CD4-positive, alpha-beta memory T cell (primary cell): ENCODE results near the gene METTL5. TPM values are rescaled to one million over a fixed set of nuclear protein-coding genes. Genes with fewer than 3 reads are reported as not detected.

Experiments
- CTCF ChIA-PET: fragments of 350-600 bp; sonication (Branson Sonifier 250); formaldehyde crosslinking; loops from one replicate; lab custom pipeline; 2021; ENCODE audit warnings: inconsistent platforms; ENCODE audit not compliant: partially characterized antibody; lab: Charles Lee
- POLR2A ChIA-PET: fragments of 350-600 bp; sonication (Branson Sonifier 250); formaldehyde crosslinking; loops from one replicate; lab custom pipeline; 2021; ENCODE audit not compliant: partially characterized antibody; lab: Charles Lee
- DNase-seq, 5 donors: peaks; one replicate each; pipeline versions ENCODE4 v3.0.0 to v3.0.0-alpha.2; 2020 to 2022; ENCODE audit warnings: mixed read lengths in 1 of 5
- H3K27ac ChIP-seq: one replicate; pipeline ENCODE4 v1.7.0; 2013; ENCODE audit warnings: low read depth, low read length
- H3K27me3 ChIP-seq: 2 replicates; pipeline ENCODE4 v1.7.0; 2013; ENCODE audit warnings: mild to moderate bottlenecking, low read length, moderate library complexity; ENCODE audit not compliant: insufficient read depth
- H3K36me3 ChIP-seq: 2 replicates; pipeline ENCODE4 v1.7.0; 2013; ENCODE audit warnings: mild to moderate bottlenecking, low read length, moderate library complexity; ENCODE audit not compliant: insufficient read depth
- H3K4me1 ChIP-seq: 2 replicates; pipeline ENCODE4 v1.7.0; 2013; ENCODE audit warnings: mild to moderate bottlenecking, low read length, moderate library complexity; ENCODE audit not compliant: insufficient read depth
- H3K4me3 ChIP-seq, 2 donors: one replicate each; pipeline ENCODE4 v1.7.0; 2013; ENCODE audit warnings: low read length in 2 of 2, mild to moderate bottlenecking in 1 of 2
- H3K9me3 ChIP-seq, 2 donors: one replicate each; pipeline ENCODE4 v1.7.0; 2013; ENCODE audit warnings: low read length in 2 of 2, control low read depth in 1 of 2; ENCODE audit not compliant: control insufficient read depth in 1 of 2
- H3K27ac Mint-ChIP-seq, 7 donors: one replicate each; pipeline ENCODE4 v1.8.0; 2020 to 2021; ENCODE audit warnings: mixed read lengths in 7 of 7, mild to moderate bottlenecking in 6 of 7, inconsistent platforms in 3 of 7, moderate library complexity in 3 of 7
- H3K27me3 Mint-ChIP-seq, 2 donors: one replicate each; pipeline ENCODE4 v1.8.0; 2020 to 2021; ENCODE audit warnings: mixed read lengths in 2 of 2
- H3K36me3 Mint-ChIP-seq, 2 donors: one replicate each; pipeline ENCODE4 v1.8.0; 2020 to 2021; ENCODE audit warnings: mixed read lengths in 2 of 2, inconsistent platforms in 1 of 2, mild to moderate bottlenecking in 1 of 2
- H3K4me1 Mint-ChIP-seq, 4 donors: one replicate each; pipeline ENCODE4 v1.8.0; 2020 to 2021; ENCODE audit warnings: mixed read lengths in 4 of 4, mild to moderate bottlenecking in 1 of 4
- H3K4me3 Mint-ChIP-seq, 8 donors: one replicate each; pipeline ENCODE4 v1.8.0; 2020 to 2021; ENCODE audit warnings: mixed read lengths in 8 of 8, mild to moderate bottlenecking in 7 of 8, moderate library complexity in 6 of 8, inconsistent platforms in 3 of 8
- H3K9me3 Mint-ChIP-seq, 8 donors: one replicate each; pipeline ENCODE4 v1.8.0; 2020 to 2021; ENCODE audit warnings: mixed read lengths in 8 of 8, mild to moderate bottlenecking in 5 of 8, inconsistent platforms in 3 of 8, moderate library complexity in 1 of 8
- intact Hi-C: fragments of 100-400 bp; cut with micrococcal nuclease; formaldehyde crosslinking; loops from one replicate; pipeline ENCODE4 v1.15.1; 2023
- polyA plus RNA-seq, 2 donors: library from polyadenylated mRNA; unstranded; fragments of 300-500 nt; fragmentation: Illumina TruSeq; gene quantifications; one replicate each; pipeline ENCODE4 v1.2.3, GENCODE V29; 2021
- total RNA-seq, 2 experiments: library from RNA; stranded (reverse); gene quantifications; one replicate each; pipeline ENCODE4 v1.2.3, GENCODE V29; 2021

The METTL5 gene
- total and polyA plus RNA-seq, 4 experiments from 2014 or later = 44.4 to 166 (median 83.4) TPM

- CTCF ChIA-PET = no interaction called here
- H3K9me3 ChIP-seq = no peaks in the 10 kb centered on the region
- DNase-seq = no peak
- H3K27me3 ChIP-seq = no peaks in the 10 kb centered on the region
- Mint-ChIP-seq H3K27ac (peak overlapping the region in 2 of 7 donors; percentile 10 to 16), H3K4me1 (peaks cover 5 to 15% (median 12%) of the 10 kb centered on the region in 4 donors), H3K27me3 (no peaks in the 10 kb centered on the region), H3K4me3 (no peak overlapping the region), H3K36me3 (peaks cover 39 to 62% of the 10 kb centered on the region in 2 donors), H3K9me3 (no peaks in the 10 kb centered on the region)
- peaks cover 15% of the 10 kb centered on the region for H3K4me1 ChIP-seq
- peaks cover 50% of the 10 kb centered on the region for H3K36me3 ChIP-seq
- no peak overlapping the region for H3K27ac ChIP-seq
- POLR2A ChIA-PET = no interaction called here
- no peak overlapping the region for H3K4me3 ChIP-seq
- intact Hi-C loops = no loop called here
These were observed 18.1 kb downstream of the METTL5 start for GRCh38 chr2:169806586-169806985.

GRCh38 chr2:169803480-169803879 is 21.2 kb downstream of the METTL5 start:
- H3K27me3 ChIP-seq = no peaks in the 10 kb centered on the region
- H3K27me3 Mint-ChIP-seq = no peaks in the 10 kb centered on the region
- H3K36me3 Mint-ChIP-seq = peaks cover 21 to 55% of the 10 kb centered on the region in 2 donors
- intact Hi-C loops = no loop called here
- H3K36me3 ChIP-seq = peaks cover 35% of the 10 kb centered on the region
- H3K4me3 ChIP-seq = no peak overlapping the region
- no peak for DNase-seq
- POLR2A ChIA-PET = no interaction called here
- CTCF ChIA-PET = no interaction called here
- H3K4me1 Mint-ChIP-seq = peaks cover 15 to 39% (median 30%) of the 10 kb centered on the region in 4 donors
- H3K9me3 ChIP-seq = no peaks in the 10 kb centered on the region
- H3K9me3 Mint-ChIP-seq = no peaks in the 10 kb centered on the region
- no peak overlapping the region for H3K27ac ChIP-seq
- no peak overlapping the region for H3K4me3 Mint-ChIP-seq
- H3K27ac Mint-ChIP-seq = peak overlapping the region in 1 of 7 donors; percentile 48
- peaks cover 37% of the 10 kb centered on the region for H3K4me1 ChIP-seq

GRCh38 chr2:169798718-169799592 is 25.8 kb downstream of the METTL5 start, which contains the start of gene SSB:
TSS of gene SSB (plus strand) at chr2:169798871. CDS start at chr2:169800961, 2,090 bp downstream.
- CTCF ChIA-PET = interaction anchor here (1.0 kb wide), 1 partner anchor 25 kb away, joined by 3 read pairs; no protein-coding TSS in a partner anchor
- peaks cover 0 to 5% of the 10 kb centered on the region in 2 donors for H3K27me3 Mint-ChIP-seq
- DNase-seq = peak; percentile 87 to 95 (median 89)

GRCh38 chr2:169798397-169798717 is 26.3 kb downstream of the METTL5 start:
- intact Hi-C loops = loop anchor here (1.0 to 2.0 kb wide), 3 partner anchors 104 to 226 kb away; partner anchors contain the start of genes CFAP210, FASTKD1, PHOSPHO2 and PPIG
- H3K27ac Mint-ChIP-seq = peak overlapping the region; percentile 89 to 97 (median 93)
- peaks cover 16 to 45% (median 33%) of the 10 kb centered on the region in 4 donors for H3K4me1 Mint-ChIP-seq
- DNase-seq = no peak
- Histone ChIP-seq H3K27me3 (no peaks in the 10 kb centered on the region), H3K4me3 (peak overlapping the region; percentile 45 to 95), H3K27ac (peak overlapping the region; percentile 85), H3K36me3 (no peaks in the 10 kb centered on the region), H3K9me3 (no peaks in the 10 kb centered on the region), H3K4me1 (peaks cover 43% of the 10 kb centered on the region)
- POLR2A ChIA-PET = interaction anchor here (0.8 to 2.6 kb wide), 11 partner anchors 10 to 1553 kb away, joined by 3 to 33 read pairs (median 5); partner anchors contain the start of genes CFAP210, FASTKD1, GORASP2 and METTL5
- peak overlapping the region; percentile 84 to 94 (median 91) for H3K4me3 Mint-ChIP-seq
- CTCF ChIA-PET = interaction anchor here (1.0 kb wide), 1 partner anchor 26 kb away, joined by 3 read pairs; no protein-coding TSS in a partner anchor
- no peaks in the 10 kb centered on the region for H3K9me3 Mint-ChIP-seq
- peaks cover 10 to 26% of the 10 kb centered on the region in 2 donors for H3K36me3 Mint-ChIP-seq
- peaks cover 0 to 6% of the 10 kb centered on the region in 2 donors for H3K27me3 Mint-ChIP-seq

More at GRCh38 chr2:169798718-169799592, 25.8 kb downstream of the METTL5 start, which contains the start of gene SSB:
- Histone ChIP-seq H3K9me3 (no peaks in the 10 kb centered on the region), H3K27ac (peak within 1 kb of the TSS; percentile 85), H3K27me3 (no peaks in the 10 kb centered on the region), H3K4me3 (peak within 1 kb of the TSS; percentile 45 to 95), H3K4me1 (peaks cover 43% of the 10 kb centered on the region), H3K36me3 (no peaks in the 10 kb centered on the region)
- H3K4me3 Mint-ChIP-seq = peak within 1 kb of the TSS; percentile 84 to 95 (median 92)
- POLR2A ChIA-PET = interaction anchor here (0.8 to 2.6 kb wide), 11 partner anchors 9 to 1553 kb away, joined by 3 to 33 read pairs (median 5); partner anchors contain the start of genes CFAP210, FASTKD1, GORASP2 and METTL5
- intact Hi-C loops = loop anchor here (1.0 to 2.0 kb wide), 4 partner anchors 25 to 226 kb away; partner anchors contain the start of genes CFAP210, FASTKD1, METTL5 and PHOSPHO2
- no peaks in the 10 kb centered on the region for H3K9me3 Mint-ChIP-seq
- peaks cover 16 to 45% (median 33%) of the 10 kb centered on the region in 4 donors for H3K4me1 Mint-ChIP-seq
- peaks cover 10 to 26% of the 10 kb centered on the region in 2 donors for H3K36me3 Mint-ChIP-seq
- peak within 1 kb of the TSS; percentile 93 to 97 (median 95) for H3K27ac Mint-ChIP-seq

- no peak overlapping the region for H3K4me3 ChIP-seq
- DNase-seq = no peak
- POLR2A ChIA-PET = interaction anchor here (1.4 to 1.9 kb wide), 2 partner anchors 9 to 30 kb away, joined by 3 to 33 read pairs; partner anchors contain the start of gene UBR3
- H3K9me3 ChIP-seq = no peaks in the 10 kb centered on the region
- CTCF ChIA-PET = no interaction called here
- H3K4me1 Mint-ChIP-seq = peaks cover 15 to 40% (median 28%) of the 10 kb centered on the region in 4 donors
- intact Hi-C loops = no loop called here
- H3K27me3 ChIP-seq = no peaks in the 10 kb centered on the region
- no peaks in the 10 kb centered on the region for H3K36me3 ChIP-seq
- H3K9me3 Mint-ChIP-seq = no peaks in the 10 kb centered on the region
- H3K4me3 Mint-ChIP-seq = peak overlapping the region in 5 of 8 donors; percentile 42 to 72 (median 53)
- H3K36me3 Mint-ChIP-seq = peaks cover 8 to 23% of the 10 kb centered on the region in 2 donors
- H3K27me3 Mint-ChIP-seq = peaks cover 0 to 6% of the 10 kb centered on the region in 2 donors
- H3K27ac Mint-ChIP-seq = peak overlapping the region in 4 of 7 donors; percentile 46 to 93 (median 72)
- peaks cover 38% of the 10 kb centered on the region for H3K4me1 ChIP-seq
- H3K27ac ChIP-seq = no peak overlapping the region
These were observed 27.1 kb downstream of the METTL5 start for GRCh38 chr2:169797601-169798000.

- Mint-ChIP-seq H3K9me3 (no peaks in the 10 kb centered on the region), H3K4me3 (peak overlapping the region in 3 of 8 donors; percentile 3 to 47 (median 17)), H3K36me3 (peaks cover 0 to 14% of the 10 kb centered on the region in 2 donors), H3K27ac (peak overlapping the region in 2 of 7 donors; percentile 21 to 33), H3K4me1 (peaks cover 11 to 31% (median 20%) of the 10 kb centered on the region in 4 donors), H3K27me3 (peaks cover 2 to 10% of the 10 kb centered on the region in 2 donors)
- ChIA-PET POLR2A (no interaction called here), CTCF (no interaction called here)
- H3K36me3 ChIP-seq = no peaks in the 10 kb centered on the region
- peaks cover 27% of the 10 kb centered on the region for H3K4me1 ChIP-seq
- no peaks in the 10 kb centered on the region for H3K27me3 ChIP-seq
- intact Hi-C loops = no loop called here
- no peaks in the 10 kb centered on the region for H3K9me3 ChIP-seq
- H3K27ac ChIP-seq = no peak overlapping the region
- DNase-seq = no peak
- no peak overlapping the region for H3K4me3 ChIP-seq
These were observed 28.3 kb downstream of the METTL5 start for GRCh38 chr2:169796441-169796840.
